HG03354 (cell line): ENCODE measurements around the gene BRD1.

Experiments used
- ATAC-seq: cut with Tn5 transposase; IDR thresholded peaks from one replicate; pipeline ENCODE4 v1.9.1; 2021; ENCODE audit warnings: mild to moderate bottlenecking; ENCODE audit not compliant: unreplicated experiment, poor library complexity, severe bottlenecking

The BRD1 gene

GRCh38 chr22:49827853-49828598 lies at the start of gene BRD1:
BRD1 (minus strand) TSS chr22:49827873; CDS start chr22:49824317, 3,556 bp downstream.
- ATAC-seq, result no peak

GRCh38 chr22:49873228-49873940 lies 45.7 kb upstream of the BRD1 start:
- ATAC-seq, result no peak

- no peak for ATAC-seq
These were observed 44.7 kb upstream of the BRD1 start for GRCh38 chr22:49872347-49872746.

GRCh38 chr22:49871482-49871881 lies 43.8 kb upstream of the BRD1 start:
- ATAC-seq, result no peak

- ATAC-seq, result no peak
These were observed 42.4 kb upstream of the BRD1 start for GRCh38 chr22:49869845-49870712.

GRCh38 chr22:49869086-49869830 lies 41.6 kb upstream of the BRD1 start:
- no peak for ATAC-seq

- no peak for ATAC-seq
These were observed 39.9 kb upstream of the BRD1 start for GRCh38 chr22:49867303-49868265.

- ATAC-seq, result no peak
These were observed 39.0 kb upstream of the BRD1 start for GRCh38 chr22:49866646-49867045.

- ATAC-seq, result no peak
These were observed 38.5 kb upstream of the BRD1 start for GRCh38 chr22:49866134-49866533.

- ATAC-seq, result no peak
These were observed 37.5 kb upstream of the BRD1 start for GRCh38 chr22:49865156-49865555.

- no peak for ATAC-seq
These were observed 36.3 kb upstream of the BRD1 start for GRCh38 chr22:49863931-49864330.

- ATAC-seq, result no peak
These were observed 34.8 kb upstream of the BRD1 start for GRCh38 chr22:49862496-49862776.

GRCh38 chr22:49861642-49862495 lies 34.2 kb upstream of the BRD1 start:
- ATAC-seq, result no peak

GRCh38 chr22:49858827-49859226 lies 31.2 kb upstream of the BRD1 start:
- ATAC-seq, result no peak

- no peak for ATAC-seq
These were observed 29.3 kb upstream of the BRD1 start for GRCh38 chr22:49856766-49857618.

GRCh38 chr22:49856343-49856742 lies 28.7 kb upstream of the BRD1 start:
- ATAC-seq, result no peak

GRCh38 chr22:49855251-49855911 lies 27.7 kb upstream of the BRD1 start:
- ATAC-seq, result no peak
